Stimulated activated CD4-positive, alpha-beta T cell treated with anti-CD3 and anti-CD28 coated beads, Interleukin-1b, Interleukin-23, amount 100 ng/mL, for 4 hours (primary cell): Measurements from ENCODE around the gene SUGCT.
"Not testable (repeated sequence)": the region's sequence is repeated elsewhere in the genome, so short reads cannot be mapped to it uniquely, and the experiment has no call there.

ENCODE experiments used
- DNase-seq, 2 donors: peaks; one replicate each; pipeline ENCODE4 v3.0.0-alpha.2; 2020; ENCODE audit warnings: low read depth in 2 of 2

The SUGCT gene

GRCh38 chr7:40134428-40135316 lies at the start of gene SUGCT, which contains the start of gene MPLKIP:
SUGCT (plus strand) TSS chr7:40135005.
MPLKIP (minus strand) TSS chr7:40134622; CDS start chr7:40134567, 55 bp downstream.
- peak; percentile 76 to 86 for DNase-seq

- DNase-seq: no peak
These were observed 42.6 kb upstream of the SUGCT start for GRCh38 chr7:40092182-40092581.

- DNase-seq: no peak
These were observed 41.0 kb upstream of the SUGCT start for GRCh38 chr7:40093631-40094350.

GRCh38 chr7:40095230-40095629 lies 39.6 kb upstream of the SUGCT start:
- DNase-seq: no peak

GRCh38 chr7:40095695-40096327 lies 39.0 kb upstream of the SUGCT start:
- no peak for DNase-seq

- no peak for DNase-seq
These were observed 37.1 kb upstream of the SUGCT start for GRCh38 chr7:40097728-40098127.

GRCh38 chr7:40098810-40099209 lies 36.0 kb upstream of the SUGCT start:
- DNase-seq: no peak

GRCh38 chr7:40099837-40100236 lies 35.0 kb upstream of the SUGCT start:
- no peak for DNase-seq

- no peak for DNase-seq
These were observed 33.6 kb upstream of the SUGCT start for GRCh38 chr7:40101201-40101600.

GRCh38 chr7:40102897-40103296 lies 31.9 kb upstream of the SUGCT start:
- DNase-seq: no peak

GRCh38 chr7:40105879-40106473 lies 28.8 kb upstream of the SUGCT start:
- no peak for DNase-seq

- DNase-seq: no peak
These were observed 18.9 kb upstream of the SUGCT start for GRCh38 chr7:40115936-40116335.

GRCh38 chr7:40117199-40117598 lies 17.6 kb upstream of the SUGCT start:
- DNase-seq: not testable (repeated sequence)

GRCh38 chr7:40118201-40118600 lies 16.6 kb upstream of the SUGCT start:
- not testable (repeated sequence) for DNase-seq

- DNase-seq: no peak
These were observed 14.8 kb upstream of the SUGCT start for GRCh38 chr7:40120020-40120419.

GRCh38 chr7:40122100-40122939 lies 12.5 kb upstream of the SUGCT start:
- DNase-seq: not testable (repeated sequence)

- no peak for DNase-seq
These were observed 11.9 kb upstream of the SUGCT start for GRCh38 chr7:40122940-40123254.

- peak in 1 of 2 donors; percentile 4 for DNase-seq
These were observed 1.0 kb upstream of the SUGCT start for GRCh38 chr7:40133561-40134427.

- no peak for DNase-seq
These were observed 459 bp downstream of the SUGCT start for GRCh38 chr7:40135317-40135610.

- DNase-seq: no peak
These were observed 2.8 kb downstream of the SUGCT start for GRCh38 chr7:40137563-40137962.
